GM12878 (cell line): ENCODE measurements around the gene MFAP2. TPM values are rescaled to one million over a fixed set of nuclear protein-coding genes. Genes with fewer than 3 reads are reported as not detected.

ENCODE experiments used
- ATAC-seq: fragments of 200-7000 bp; cut with Tn5 transposase; 3 replicates; pipeline ENCODE4 v1.9.1; 2020; ENCODE audit warnings: mild to moderate bottlenecking, moderate library complexity
- BruUV-seq: library from RNA; stranded (reverse); fragments of 400-500 nt; replicated peaks from 2 replicates; lab custom pipeline; 2021; lab: Mats Ljungman, UMichigan
- CTCF ChIA-PET: fragments of 300-600 bp; sonication (Branson Sonifier 250); formaldehyde crosslinking; extraction: SDS; loops from one replicate; lab custom pipeline; 2021; ENCODE audit warnings: inconsistent platforms; lab: Yijun Ruan, JAX
- POLR2A ChIA-PET: fragments of 350-600 bp; formaldehyde crosslinking; extraction: SDS; loops from one replicate; lab custom pipeline; 2021; ENCODE audit warnings: inconsistent platforms; lab: Charles Lee
- RAD21 ChIA-PET: fragments of 300-600 bp; sonication (Branson Sonifier 250); formaldehyde crosslinking; loops from one replicate; lab custom pipeline; 2023; ENCODE audit warnings: antibody characterized with exemption; ENCODE audit not compliant: unreplicated experiment; lab: Charles Lee
- SMC1A ChIA-PET: fragments of 300-600 bp; sonication (Branson Sonifier 250); formaldehyde crosslinking; loops from one replicate; lab custom pipeline; 2023; ENCODE audit not compliant: unreplicated experiment, uncharacterized antibody; lab: Charles Lee
- DNase-seq: peaks from one replicate; pipeline ENCODE4 v3.0.0-alpha.2; 2011; ENCODE audit warnings: low read depth, low spot score
- FAIRE-seq: peaks from 3 replicates; lab custom pipeline; 2011; peaks lifted over from hg19 to GRCh38; lab: Jason Lieb, UNC
- H2AFZ ChIP-seq: 2 replicates; pipeline ENCODE4 v1.6.0; 2011; ENCODE audit warnings: low read depth, low read length, control low read depth; ENCODE audit not compliant: control insufficient read depth
- H3K27ac ChIP-seq: 2 replicates; pipeline ENCODE4 v1.5.1; 2011; ENCODE audit warnings: control low read depth; ENCODE audit not compliant: control insufficient read depth, insufficient read depth
- H3K27me3 ChIP-seq, 2 experiments: replicated peaks in 1 of 2; 2 replicates each; pipeline versions ENCODE4 v1.6.0 to v1.6.1; 2011; ENCODE audit warnings: low read length in 1 of 2; ENCODE audit not compliant: control insufficient read depth in 2 of 2, insufficient read depth in 2 of 2
- H3K36me3 ChIP-seq, 2 experiments: 2 replicates each; pipeline ENCODE4 v1.5.1; 2011; ENCODE audit warnings: low read length in 1 of 2; ENCODE audit not compliant: control insufficient read depth in 2 of 2, insufficient read depth in 2 of 2
- H3K4me1 ChIP-seq: 2 replicates; pipeline ENCODE4 v1.6.1; 2011; ENCODE audit warnings: mild to moderate bottlenecking, low read length, moderate library complexity, mixed read lengths; ENCODE audit not compliant: control insufficient read depth, insufficient read depth
- H3K4me2 ChIP-seq: 2 replicates; pipeline ENCODE4 v1.6.0; 2011; ENCODE audit warnings: control low read depth; ENCODE audit not compliant: control insufficient read depth, insufficient read depth
- H3K4me3 ChIP-seq: fragments of 200-600 bp; sonication (generic); 2 replicates; pipeline ENCODE4 v1.5.1; 2016
- H3K79me2 ChIP-seq: 2 replicates; pipeline ENCODE4 v1.6.0; 2011; ENCODE audit warnings: low read length; ENCODE audit not compliant: control insufficient read depth, insufficient read depth
- H3K9ac ChIP-seq: 2 replicates; pipeline ENCODE4 v1.8.0; 2011; ENCODE audit warnings: low read length, control low read depth, mixed read lengths; ENCODE audit not compliant: control insufficient read depth, insufficient read depth
- H3K9me3 ChIP-seq: replicated peaks from 3 replicates; pipeline ENCODE4 v1.5.1; 2011; ENCODE audit warnings: mild to moderate bottlenecking, low read length; ENCODE audit not compliant: control insufficient read depth, insufficient read depth
- H4K20me1 ChIP-seq: 2 replicates; pipeline ENCODE4 v1.6.0; 2011; ENCODE audit not compliant: control insufficient read depth, insufficient read depth
- BHLHE40 ChIP-seq, 2 experiments: fragments of 450-650 bp in 1 of 2; IDR thresholded peaks; 2 replicates each; pipeline ENCODE4 v1.6.1; 2011 to 2017; ENCODE audit warnings: low read depth in 2 of 2, borderline replicate concordance in 1 of 2, improper control_type of control experiment in 1 of 2, low read length in 1 of 2, mild to moderate bottlenecking in 1 of 2
- CBX5 ChIP-seq: sonication (generic); IDR thresholded peaks from 2 replicates; pipeline ENCODE4 v1.6.1; 2016; ENCODE audit warnings: low read depth, moderate library complexity, mild to moderate bottlenecking, inconsistent platforms
- GABPA ChIP-seq: IDR thresholded peaks from 2 replicates; pipeline ENCODE4 v1.6.1; 2014; ENCODE audit warnings: antibody characterized with exemption, low read depth, mild to moderate bottlenecking, inconsistent platforms
- KLF5 ChIP-seq: fragments of 450-650 bp; IDR thresholded peaks from 2 replicates; pipeline ENCODE4 v1.6.1; 2014; ENCODE audit warnings: mild to moderate bottlenecking; ENCODE audit not compliant: partially characterized antibody
- POLR2AphosphoS2 ChIP-seq: IDR thresholded peaks from 2 replicates; pipeline ENCODE4 v1.6.1; 2011; ENCODE audit warnings: low read depth, mild to moderate bottlenecking, low read length, improper control_type of control experiment, moderate library complexity
- RB1 ChIP-seq: fragments of 450-650 bp; formaldehyde crosslinking; IDR thresholded peaks from 2 replicates; pipeline ENCODE4 v1.6.1; 2017; ENCODE audit warnings: mild to moderate bottlenecking, borderline replicate concordance
- WGBS: methylation state at CpG from one replicate; pipeline ENCODE4 v1.1.6; 2016; ENCODE audit warnings: low lambda C conversion rate; ENCODE audit not compliant: insufficient replicate concordance, insufficient coverage; ENCODE audit errors: missing lambda C conversion rate; 5-methylcytosine and 5-hydroxymethylcytosine counted together
- in situ Hi-C: fragments of 300-500 bp; cut with MboI; formaldehyde crosslinking; loops from 9 replicates; pipeline ENCODE4 v1.14.3; 2018; ENCODE audit warnings: mixed read lengths
- intact Hi-C: fragments of 100-400 bp; cut with micrococcal nuclease; formaldehyde crosslinking; loops from one replicate; pipeline ENCODE4 v1.14.2; 2022; ENCODE audit not compliant: unreplicated experiment
- polyA plus RNA-seq, 11 experiments: library from polyadenylated mRNA; depleted of rRNA in 4 of 11; unstranded in 6 of 11; stranded (reverse) in 5 of 11; fragments of >200 nt; fragmentation: Nextera tagmentation in 4 of 11; fragmentation: Illumina TruSeq in 1 of 11; extraction: Ambion mirVana in 4 of 11; extraction: Trizol in 1 of 11; gene quantifications; 1 replicate in 1 of 11; 2 replicates in 10 of 11; pipeline versions ENCODE4 v1.2.1 to v1.2.3, GENCODE V29; 2011 to 2016; ENCODE audit warnings: inconsistent platforms in 2 of 11, missing spikeins in 2 of 11, low read depth in 1 of 11
- total RNA-seq, 4 experiments: library from RNA; depleted of rRNA in 3 of 4; stranded (reverse); fragments of >200 nt in 3 of 4; fragmentation: Illumina TruSeq in 1 of 4; extraction: Trizol in 1 of 4; gene quantifications; 2 replicates each; pipeline versions ENCODE4 v1.2.1 to v1.2.3, GENCODE V29; 2013 to 2021
- TF ChIP-seq, protein P1 (sequence below): fragments of 450-650 bp; IDR thresholded peaks from 2 replicates; pipeline ENCODE4 v1.6.1; 2014; ENCODE audit warnings: mild to moderate bottlenecking
- TF ChIP-seq, protein P2 (sequence below): IDR thresholded peaks from 2 replicates; pipeline ENCODE4 v1.6.1; 2011; ENCODE audit warnings: low read depth, low read length, improper control_type of control experiment, borderline replicate concordance
- TF ChIP-seq, protein P3 (sequence below): fragments of 450-650 bp; IDR thresholded peaks from 2 replicates; pipeline ENCODE4 v1.6.1; 2018; ENCODE audit warnings: borderline replicate concordance, mild to moderate bottlenecking; ENCODE audit not compliant: partially characterized antibody
- TF ChIP-seq, protein P4 (sequence below): IDR thresholded peaks from 2 replicates; pipeline ENCODE4 v1.6.1; 2012; ENCODE audit warnings: improper control_type of control experiment, low read depth, low read length; ENCODE audit not compliant: insufficient replicate concordance

Gene MFAP2
- total and polyA plus RNA-seq, 10 of the 15 experiments (the other 5 are each of a cell fraction or from before 2014, with no cell fraction given), result 0.16 TPM; not detected in 9

DNA sequence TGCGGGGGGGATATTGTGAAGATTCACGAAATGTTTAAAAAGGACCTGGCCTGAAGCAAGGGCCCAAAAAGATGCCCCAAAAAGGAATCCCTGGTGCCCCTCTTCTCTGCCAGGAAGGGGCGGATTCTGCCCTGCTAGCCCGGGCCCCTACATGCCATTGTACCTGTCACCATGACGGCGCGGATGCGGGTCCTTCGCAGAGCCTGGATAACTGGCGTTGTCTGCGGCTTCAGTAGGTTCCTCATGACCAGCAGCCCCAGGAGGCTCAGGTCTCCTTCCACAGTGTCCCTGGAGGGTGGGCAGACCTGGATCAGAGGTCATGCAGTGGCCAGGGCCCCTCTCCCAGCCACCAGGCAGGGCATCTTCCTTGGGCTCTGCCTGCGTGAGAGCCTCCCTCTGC, 11.2 kb upstream of the MFAP2 start (continued):
- TF ChIP-seq, protein P1, sequence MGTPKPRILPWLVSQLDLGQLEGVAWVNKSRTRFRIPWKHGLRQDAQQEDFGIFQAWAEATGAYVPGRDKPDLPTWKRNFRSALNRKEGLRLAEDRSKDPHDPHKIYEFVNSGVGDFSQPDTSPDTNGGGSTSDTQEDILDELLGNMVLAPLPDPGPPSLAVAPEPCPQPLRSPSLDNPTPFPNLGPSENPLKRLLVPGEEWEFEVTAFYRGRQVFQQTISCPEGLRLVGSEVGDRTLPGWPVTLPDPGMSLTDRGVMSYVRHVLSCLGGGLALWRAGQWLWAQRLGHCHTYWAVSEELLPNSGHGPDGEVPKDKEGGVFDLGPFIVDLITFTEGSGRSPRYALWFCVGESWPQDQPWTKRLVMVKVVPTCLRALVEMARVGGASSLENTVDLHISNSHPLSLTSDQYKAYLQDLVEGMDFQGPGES, result no peak
- TF ChIP-seq, protein P2, sequence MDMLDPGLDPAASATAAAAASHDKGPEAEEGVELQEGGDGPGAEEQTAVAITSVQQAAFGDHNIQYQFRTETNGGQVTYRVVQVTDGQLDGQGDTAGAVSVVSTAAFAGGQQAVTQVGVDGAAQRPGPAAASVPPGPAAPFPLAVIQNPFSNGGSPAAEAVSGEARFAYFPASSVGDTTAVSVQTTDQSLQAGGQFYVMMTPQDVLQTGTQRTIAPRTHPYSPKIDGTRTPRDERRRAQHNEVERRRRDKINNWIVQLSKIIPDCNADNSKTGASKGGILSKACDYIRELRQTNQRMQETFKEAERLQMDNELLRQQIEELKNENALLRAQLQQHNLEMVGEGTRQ, result no peak
- TF ChIP-seq GABPA, result no peak

DNA sequence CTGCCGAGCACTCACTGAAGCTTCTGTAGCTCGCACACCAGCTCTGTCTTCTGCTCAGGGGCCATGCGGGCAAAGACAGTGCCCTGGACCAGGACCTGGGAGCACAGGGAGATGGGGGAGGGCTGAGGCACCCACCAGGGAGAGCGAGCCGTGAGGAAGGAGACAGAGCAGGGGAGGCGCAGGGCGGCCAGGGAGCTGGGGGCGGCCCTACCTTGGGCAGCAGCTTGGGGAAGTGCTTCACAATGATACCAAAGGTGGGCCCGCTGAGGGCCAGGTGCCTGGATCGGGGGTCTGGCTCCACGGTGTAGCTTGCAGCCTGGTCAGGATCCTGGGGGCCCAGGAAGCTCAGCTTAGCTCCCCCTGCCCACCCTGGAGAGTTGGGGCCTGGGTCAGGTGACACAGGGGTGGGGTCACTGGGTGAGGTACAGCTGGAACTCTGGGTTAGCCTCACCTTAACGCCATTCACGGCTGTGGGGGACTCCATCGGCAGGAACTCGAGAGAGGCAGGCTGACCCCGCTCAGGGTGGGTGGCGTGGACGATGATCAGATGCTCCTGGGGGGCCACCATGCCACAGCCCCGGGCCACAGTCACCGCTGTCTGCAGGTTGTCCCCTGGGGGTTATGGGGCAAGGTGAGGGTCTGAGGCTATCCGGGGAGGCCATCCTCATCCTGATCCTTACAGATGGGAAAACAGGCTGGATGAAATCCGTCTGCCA, 9.4 kb upstream of the MFAP2 start:
- ChIA-PET RAD21 (interaction anchor here (1.0 kb wide), 1 partner anchor 56 kb away, joined by 3 read pairs; no protein-coding TSS in a partner anchor), SMC1A (no interaction called here), CTCF (interaction anchor here (1.0 kb wide), 1 partner anchor 56 kb away, joined by 5 read pairs; no protein-coding TSS in a partner anchor), POLR2A (no interaction called here)
- TF ChIP-seq, protein P3, sequence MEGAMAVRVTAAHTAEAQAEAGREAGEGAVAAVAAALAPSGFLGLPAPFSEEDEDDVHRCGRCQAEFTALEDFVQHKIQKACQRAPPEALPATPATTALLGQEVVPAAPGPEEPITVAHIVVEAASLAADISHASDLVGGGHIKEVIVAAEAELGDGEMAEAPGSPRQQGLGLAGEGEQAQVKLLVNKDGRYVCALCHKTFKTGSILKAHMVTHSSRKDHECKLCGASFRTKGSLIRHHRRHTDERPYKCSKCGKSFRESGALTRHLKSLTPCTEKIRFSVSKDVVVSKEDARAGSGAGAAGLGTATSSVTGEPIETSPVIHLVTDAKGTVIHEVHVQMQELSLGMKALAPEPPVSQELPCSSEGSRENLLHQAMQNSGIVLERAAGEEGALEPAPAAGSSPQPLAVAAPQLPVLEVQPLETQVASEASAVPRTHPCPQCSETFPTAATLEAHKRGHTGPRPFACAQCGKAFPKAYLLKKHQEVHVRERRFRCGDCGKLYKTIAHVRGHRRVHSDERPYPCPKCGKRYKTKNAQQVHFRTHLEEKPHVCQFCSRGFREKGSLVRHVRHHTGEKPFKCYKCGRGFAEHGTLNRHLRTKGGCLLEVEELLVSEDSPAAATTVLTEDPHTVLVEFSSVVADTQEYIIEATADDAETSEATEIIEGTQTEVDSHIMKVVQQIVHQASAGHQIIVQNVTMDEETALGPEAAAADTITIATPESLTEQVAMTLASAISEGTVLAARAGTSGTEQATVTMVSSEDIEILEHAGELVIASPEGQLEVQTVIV, result no peak
- no peak for TF ChIP-seq KLF5
- TF ChIP-seq POLR2AphosphoS2, result no peak
- no peak for TF ChIP-seq BHLHE40 (IDR thresholded peaks at IDR 0.05; ENCODE audit: borderline replicate concordance in 1 of 2, low read depth in 2 of 2, low read length in 1 of 2)
- no peak for TF ChIP-seq CBX5
- TF ChIP-seq, protein P4, sequence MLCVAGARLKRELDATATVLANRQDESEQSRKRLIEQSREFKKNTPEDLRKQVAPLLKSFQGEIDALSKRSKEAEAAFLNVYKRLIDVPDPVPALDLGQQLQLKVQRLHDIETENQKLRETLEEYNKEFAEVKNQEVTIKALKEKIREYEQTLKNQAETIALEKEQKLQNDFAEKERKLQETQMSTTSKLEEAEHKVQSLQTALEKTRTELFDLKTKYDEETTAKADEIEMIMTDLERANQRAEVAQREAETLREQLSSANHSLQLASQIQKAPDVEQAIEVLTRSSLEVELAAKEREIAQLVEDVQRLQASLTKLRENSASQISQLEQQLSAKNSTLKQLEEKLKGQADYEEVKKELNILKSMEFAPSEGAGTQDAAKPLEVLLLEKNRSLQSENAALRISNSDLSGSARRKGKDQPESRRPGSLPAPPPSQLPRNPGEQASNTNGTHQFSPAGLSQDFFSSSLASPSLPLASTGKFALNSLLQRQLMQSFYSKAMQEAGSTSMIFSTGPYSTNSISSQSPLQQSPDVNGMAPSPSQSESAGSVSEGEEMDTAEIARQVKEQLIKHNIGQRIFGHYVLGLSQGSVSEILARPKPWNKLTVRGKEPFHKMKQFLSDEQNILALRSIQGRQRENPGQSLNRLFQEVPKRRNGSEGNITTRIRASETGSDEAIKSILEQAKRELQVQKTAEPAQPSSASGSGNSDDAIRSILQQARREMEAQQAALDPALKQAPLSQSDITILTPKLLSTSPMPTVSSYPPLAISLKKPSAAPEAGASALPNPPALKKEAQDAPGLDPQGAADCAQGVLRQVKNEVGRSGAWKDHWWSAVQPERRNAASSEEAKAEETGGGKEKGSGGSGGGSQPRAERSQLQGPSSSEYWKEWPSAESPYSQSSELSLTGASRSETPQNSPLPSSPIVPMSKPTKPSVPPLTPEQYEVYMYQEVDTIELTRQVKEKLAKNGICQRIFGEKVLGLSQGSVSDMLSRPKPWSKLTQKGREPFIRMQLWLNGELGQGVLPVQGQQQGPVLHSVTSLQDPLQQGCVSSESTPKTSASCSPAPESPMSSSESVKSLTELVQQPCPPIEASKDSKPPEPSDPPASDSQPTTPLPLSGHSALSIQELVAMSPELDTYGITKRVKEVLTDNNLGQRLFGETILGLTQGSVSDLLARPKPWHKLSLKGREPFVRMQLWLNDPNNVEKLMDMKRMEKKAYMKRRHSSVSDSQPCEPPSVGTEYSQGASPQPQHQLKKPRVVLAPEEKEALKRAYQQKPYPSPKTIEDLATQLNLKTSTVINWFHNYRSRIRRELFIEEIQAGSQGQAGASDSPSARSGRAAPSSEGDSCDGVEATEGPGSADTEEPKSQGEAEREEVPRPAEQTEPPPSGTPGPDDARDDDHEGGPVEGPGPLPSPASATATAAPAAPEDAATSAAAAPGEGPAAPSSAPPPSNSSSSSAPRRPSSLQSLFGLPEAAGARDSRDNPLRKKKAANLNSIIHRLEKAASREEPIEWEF, result no peak
- TF ChIP-seq RB1, result no peak
- DNase-seq, result no peak
- FAIRE-seq, result no peak
- 88% methylated on average over 22 of the region's 22 CpGs for WGBS
- no peak overlapping the region for H3K4me3 ChIP-seq
- no peak for ATAC-seq
- no peak overlapping the region for H3K4me2 ChIP-seq
- H3K9ac ChIP-seq, result no peak overlapping the region
- no peaks in the 10 kb centered on the region for H3K4me1 ChIP-seq
- no peak overlapping the region for H2AFZ ChIP-seq
- no peaks in the 10 kb centered on the region for H3K27me3 ChIP-seq
- in situ Hi-C loops, result no loop called here
- BruUV-seq, result no TSS peak
- no peaks in the 10 kb centered on the region for H4K20me1 ChIP-seq
- H3K36me3 ChIP-seq, result no peaks in the 10 kb centered on the region
- intact Hi-C loops, result no loop called here
- no peaks in the 10 kb centered on the region for H3K9me3 ChIP-seq
- no peaks in the 10 kb centered on the region for H3K79me2 ChIP-seq
- H3K27ac ChIP-seq, result no peak overlapping the region
